ENCODE measurements around the gene MYPOP.
"Not testable (repeated sequence)": the region's sequence is repeated elsewhere in the genome, so short reads cannot be mapped to it uniquely, and the experiment has no call there.

MYPOP gene

DNA sequence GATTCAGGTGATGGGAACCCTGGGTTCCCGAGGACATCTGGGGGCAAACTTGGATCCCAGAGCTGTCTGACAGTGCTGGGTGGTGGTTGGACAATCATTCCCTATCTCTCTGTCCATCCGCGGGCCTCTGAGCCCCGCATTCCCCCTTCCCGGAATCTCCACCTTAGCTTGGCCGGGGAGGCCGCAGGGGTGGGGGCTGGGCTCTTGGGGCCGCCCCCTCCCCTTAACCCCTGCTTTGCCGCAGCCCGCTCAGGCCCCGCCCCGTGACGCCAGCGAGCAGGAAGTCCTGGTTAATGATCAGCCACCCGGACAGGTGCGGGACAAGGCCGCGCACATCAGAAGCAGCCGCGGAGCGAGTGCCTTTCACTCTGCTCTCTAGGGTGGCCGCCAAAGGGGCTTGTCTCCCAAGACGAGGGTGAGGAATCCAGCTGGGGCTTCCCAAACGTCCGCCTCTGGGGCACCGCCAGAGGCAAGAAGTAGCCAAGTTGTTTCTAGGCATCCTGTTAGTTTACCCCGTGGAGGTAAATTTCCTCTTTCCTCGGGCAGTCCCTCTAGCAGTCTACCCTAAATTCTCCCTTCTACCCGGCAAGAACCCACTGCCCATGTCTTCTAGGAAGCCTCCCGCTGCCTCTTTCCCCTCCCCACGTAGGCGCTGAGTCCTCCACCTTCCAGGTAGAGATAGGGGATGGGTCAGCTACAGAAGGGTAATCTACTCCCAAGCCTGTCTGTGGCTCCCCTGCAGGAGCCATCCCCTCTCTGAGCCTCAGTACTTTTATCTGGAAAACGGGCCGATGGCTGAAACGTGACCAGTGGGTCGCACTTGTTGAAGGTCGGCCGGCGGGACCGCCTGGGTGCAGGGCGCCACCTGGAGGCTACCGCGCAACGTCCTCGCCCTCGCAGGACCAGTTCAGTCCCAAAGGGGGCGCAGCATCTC, 19.5 kb downstream of the MYPOP start:
- DNase-seq: peak; percentile 95

DNA sequence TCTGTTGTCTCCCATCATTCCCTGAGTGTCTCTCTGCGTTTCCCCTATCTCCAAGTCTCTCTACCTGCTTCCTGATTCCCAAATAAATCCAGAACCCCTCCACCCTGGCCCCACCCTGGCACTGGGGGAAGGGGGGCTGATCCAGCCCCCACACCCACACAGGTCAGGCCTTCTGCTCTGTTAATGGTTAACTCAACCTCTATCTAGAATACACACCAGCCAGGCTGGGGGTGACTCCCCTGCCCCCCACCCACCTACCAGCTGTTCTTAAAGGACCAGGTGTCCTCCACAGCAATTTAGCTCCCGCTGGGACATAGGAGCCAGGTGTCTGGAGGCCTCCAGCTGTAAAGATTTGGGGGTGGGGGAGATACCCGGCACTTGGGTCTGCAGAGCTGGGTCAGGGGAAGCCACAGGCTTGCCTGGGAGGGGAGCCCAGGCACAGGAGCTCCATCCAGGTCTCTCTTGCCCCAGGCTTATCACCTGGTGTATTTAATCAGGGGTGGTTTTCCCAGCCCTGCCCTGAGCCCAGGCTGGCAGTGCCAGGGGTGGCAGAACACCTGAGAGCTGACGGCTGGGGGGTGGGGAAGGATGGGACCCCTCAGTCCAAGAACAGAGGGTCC, 20.4 kb downstream of the MYPOP start:
- DNase-seq: no peak

DNA sequence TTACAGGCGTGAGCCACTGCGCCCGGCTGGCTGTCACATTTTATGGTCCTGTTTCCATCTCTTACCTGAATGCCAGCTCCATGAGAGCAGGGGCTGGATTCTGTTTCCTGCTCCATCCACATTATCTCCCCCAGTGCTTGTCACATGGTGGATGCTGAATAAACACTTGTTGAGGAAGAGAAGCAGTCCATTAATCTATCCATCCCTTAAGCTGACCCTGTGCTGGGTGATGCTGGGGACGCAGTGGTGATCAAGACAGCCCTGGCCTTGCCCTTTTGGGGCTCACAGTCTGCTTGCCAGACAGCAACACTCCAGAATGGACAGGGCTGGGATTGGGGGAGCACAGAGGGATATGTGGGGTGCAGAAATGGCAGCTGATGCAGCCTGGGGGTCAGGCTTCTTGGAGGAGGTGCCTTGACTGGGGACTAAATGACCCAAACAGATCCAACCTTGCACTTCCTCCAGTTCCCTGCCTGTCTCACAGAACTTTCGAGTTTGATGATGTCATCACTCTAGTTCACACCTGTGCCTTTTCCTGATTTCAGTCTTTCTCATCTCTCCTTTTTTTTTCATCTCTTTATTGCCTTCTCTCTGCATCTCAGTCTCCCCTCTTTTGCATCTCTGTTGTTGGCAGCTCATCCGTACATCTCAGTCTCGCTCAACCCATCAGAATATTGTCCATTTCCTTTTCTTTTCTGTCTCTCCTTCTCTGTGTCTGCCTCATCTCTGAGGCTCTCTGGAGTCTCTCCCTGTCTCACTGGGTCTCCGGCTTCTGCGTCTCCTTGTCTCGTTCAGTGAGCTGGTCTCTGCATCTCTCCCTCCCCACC, 21.1 kb downstream of the MYPOP start:
- DNase-seq: no peak

DNA sequence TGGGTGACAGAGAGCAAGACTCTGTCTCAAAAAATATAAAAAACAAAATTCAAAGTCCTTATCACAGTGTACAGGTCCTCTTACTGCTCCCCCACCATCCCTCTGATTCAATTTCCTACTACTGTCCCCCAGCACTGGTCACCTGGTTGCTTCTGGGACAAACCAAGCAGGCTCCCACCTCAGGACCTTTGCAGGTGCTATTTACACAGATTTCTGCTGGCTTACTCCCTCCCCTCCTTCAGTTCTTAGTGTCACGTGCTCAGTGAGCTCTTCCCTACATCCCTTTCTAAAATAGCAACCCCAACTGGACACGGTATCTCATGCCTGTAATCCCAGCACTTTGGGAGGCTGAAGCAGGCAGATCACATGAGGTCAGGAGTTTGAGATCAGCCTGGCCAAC, 22.4 kb downstream of the MYPOP start:
- DNase-seq: no peak

DNA sequence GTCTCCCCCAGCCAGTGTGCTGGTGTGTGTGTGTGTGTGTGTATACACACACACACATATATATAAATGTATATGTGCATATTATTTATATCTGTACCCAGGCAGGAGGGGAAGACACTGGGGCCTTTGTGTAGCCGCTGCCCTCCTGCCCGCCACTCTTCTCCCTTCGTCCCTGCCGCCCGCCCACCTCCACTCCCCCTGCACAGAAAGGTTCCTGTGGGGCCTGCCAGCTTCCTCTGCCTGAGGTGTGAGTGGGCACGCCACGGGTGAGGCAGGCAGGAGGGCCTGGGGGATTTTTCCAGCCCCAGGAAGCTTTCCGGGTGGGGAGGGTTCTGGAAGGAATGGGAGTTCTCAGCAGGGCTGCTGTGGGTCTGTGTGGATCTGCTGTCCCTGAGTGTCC, 23.4 kb downstream of the MYPOP start:
- DNase-seq: no peak

DNA sequence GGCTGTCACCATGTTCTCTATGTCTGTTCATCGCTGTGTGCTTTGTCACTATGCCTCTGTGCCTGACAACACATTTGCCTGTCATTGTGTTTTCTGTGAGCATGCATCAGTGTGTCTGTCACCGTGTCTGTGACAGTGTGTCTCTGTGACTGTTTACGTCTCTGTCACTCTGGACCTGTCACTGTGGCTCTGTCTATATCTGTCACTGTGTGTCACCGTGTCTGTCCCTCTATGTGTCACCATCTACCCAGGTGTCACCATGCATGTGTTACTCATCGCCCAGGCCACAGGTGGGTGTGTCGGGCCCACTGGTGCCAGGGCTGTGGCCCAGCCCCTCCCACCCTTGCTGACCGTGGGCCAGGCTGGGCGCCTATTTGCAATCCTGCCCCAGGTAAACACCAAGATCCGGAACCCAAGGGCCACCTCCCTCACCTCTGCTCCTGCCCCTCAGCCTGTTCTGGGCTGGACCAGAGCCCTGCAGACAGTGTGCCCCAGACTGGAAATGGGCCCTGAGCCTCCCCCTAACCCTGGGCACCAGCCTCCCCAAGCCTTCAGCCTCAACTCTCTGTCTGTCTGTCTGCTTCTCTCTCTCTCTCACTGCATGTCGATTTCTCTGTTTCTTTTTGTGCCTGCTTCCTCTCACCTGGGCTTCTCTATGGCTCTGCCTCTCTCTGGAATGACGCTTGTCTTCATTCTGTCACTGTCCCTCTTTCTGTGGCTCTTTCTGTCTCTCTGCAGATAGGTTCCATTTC, 24.2 kb downstream of the MYPOP start:
- no peak for DNase-seq

DNA sequence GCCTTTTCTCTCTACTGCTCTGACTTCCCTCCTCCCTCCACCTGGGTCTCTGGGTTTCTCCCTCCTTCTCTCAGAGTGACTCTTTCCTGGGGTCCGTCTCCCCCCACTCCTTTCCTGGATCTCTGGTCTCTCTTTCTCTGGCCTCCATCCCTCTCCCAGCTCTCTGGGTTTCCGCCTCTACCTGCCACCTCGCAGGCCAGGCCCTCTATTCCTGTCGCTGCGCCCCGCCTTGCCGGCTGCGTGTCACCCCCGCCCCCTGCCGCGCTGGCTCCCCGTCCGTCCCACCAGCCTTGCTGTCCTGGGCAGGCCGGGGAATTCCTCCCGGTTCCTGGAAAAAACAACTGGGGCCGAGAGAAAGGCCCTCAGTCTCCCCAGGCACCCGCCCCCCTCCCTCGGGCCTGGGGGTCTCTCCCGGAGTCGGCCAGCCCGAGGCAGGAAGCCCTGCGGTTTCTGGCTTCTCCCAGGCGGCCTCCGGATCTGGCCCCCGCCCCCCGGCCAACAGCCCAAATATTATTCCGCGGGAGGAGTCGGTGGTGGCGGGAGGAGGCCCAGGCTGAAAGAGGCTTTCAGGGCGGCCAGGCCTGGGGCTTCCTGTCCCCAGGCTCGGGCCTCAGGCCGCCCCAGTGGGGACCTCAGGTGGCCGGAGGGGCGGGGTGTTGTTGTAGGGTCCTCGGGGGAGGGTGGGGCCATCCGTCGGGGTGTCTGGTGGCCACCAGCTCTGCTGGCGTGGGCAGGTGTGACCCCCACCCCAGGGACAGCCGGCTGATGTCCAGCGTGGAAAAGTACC, 25.8 kb downstream of the MYPOP start:
- peak; percentile 71 for DNase-seq

DNA sequence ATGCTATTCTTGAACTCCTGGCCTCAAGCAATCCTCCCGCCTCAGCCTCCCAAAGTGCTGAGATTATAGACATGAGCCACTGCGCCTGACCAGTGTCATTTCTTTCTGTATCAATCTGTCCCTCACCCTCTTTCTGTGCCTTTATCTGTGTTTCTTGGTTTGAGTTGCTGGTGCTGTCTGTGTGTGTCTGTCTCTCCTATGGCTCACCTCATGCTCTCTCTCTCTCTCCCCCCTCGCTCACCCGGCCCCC, 26.3 kb downstream of the MYPOP start:
- peak; percentile 61 for DNase-seq

DNA sequence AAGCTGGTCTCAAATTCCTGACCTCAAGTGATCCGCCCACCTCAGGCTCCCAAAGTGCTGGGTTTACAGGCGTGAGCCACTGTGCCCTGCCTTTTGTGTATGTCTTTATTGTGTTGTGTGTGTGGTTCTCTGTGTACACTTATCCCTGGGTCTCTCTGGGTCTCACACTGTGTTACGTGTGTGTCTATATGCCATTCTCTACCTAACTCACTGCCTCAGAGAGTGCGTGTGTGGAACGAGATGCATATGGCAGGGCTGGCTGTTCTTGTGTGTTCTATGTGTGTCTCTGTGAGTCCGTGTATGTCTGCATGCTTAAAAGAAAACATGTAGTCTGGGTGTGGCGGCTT, 27.8 kb downstream of the MYPOP start:
- DNase-seq: no peak

DNA sequence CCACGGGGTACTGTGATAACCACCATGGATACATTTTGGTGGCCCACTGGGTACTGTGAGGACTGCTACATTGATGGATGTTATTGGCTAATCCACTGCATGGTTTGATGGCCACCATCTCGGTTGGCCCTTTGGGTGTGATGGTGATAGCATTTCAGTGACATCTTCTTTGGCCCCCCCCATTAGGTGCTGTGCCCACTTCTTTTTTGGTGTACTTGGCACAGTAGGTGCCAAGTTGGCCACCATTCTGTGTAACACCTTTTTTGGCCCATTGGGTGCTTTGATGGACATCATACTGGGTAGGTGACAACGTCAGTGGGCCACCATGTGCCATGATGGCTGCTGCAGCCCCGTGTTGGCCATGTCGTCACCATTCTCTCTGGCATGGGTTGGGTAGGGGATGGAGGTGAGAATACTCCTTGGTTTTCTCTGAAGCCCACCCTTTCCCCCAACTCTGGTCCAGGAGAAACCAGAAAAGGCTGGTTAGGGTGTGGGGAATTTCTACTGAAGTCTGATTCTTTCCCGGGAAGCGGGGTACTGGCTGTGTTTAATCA, 29.1 kb downstream of the MYPOP start:
- DNase-seq: no peak

DNA sequence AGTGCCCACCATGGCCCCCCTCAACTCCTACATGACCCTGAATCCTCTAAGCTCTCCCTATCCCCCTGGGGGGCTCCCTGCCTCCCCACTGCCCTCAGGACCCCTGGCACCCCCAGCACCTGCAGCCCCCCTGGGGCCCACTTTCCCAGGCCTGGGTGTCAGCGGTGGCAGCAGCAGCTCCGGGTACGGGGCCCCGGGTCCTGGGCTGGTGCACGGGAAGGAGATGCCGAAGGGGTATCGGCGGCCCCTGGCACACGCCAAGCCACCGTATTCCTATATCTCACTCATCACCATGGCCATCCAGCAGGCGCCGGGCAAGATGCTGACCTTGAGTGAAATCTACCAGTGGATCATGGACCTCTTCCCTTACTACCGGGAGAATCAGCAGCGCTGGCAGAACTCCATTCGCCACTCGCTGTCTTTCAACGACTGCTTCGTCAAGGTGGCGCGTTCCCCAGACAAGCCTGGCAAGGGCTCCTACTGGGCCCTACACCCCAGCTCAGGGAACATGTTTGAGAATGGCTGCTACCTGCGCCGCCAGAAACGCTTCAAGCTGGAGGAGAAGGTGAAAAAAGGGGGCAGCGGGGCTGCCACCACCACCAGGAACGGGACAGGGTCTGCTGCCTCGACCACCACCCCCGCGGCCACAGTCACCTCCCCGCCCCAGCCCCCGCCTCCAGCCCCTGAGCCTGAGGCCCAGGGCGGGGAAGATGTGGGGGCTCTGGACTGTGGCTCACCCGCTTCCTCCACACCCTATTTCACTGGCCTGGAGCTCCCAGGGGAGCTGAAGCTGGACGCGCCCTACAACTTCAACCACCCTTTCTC, 30.1 kb downstream of the MYPOP start:
- DNase-seq: no peak

DNA sequence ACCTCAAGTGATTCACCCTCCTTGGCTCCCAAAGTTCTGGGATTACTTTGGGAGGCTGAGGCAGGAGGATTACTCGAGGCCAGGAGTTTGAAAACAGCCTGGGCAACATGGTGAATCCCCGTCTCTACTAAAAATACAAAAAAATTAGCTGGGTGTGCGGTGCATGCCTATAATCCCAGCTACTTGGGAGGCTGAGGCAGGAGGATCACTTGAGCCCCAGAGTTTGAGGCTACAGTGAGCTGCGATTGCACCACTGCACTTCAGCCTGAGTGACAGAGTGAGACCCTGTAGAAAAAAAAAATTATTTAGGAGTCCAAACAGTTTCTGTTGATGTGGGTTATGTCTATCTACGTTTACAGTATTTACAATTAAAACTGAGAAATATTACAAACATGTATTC, 31.6 kb downstream of the MYPOP start:
- DNase-seq: no peak

DNA sequence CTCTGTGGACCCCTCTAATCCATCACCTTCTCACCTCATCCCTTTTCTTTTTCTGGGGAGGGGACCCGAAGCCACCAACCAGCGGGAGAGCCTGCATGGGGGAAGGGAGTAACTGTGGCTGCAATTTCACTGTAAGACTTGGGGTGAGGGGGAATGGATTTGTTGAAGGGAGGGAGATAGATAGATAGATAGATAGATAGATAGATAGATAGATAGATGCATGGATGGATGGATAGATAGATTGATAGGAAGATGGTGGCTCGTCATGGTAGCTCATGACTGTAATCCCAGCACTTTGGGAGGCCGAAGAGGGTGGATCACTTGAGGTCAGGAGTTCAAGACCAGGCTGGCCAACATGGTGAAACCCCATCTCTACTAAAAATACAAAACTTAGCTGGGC, 35.2 kb downstream of the MYPOP start:
- DNase-seq: not testable (repeated sequence)

DNA sequence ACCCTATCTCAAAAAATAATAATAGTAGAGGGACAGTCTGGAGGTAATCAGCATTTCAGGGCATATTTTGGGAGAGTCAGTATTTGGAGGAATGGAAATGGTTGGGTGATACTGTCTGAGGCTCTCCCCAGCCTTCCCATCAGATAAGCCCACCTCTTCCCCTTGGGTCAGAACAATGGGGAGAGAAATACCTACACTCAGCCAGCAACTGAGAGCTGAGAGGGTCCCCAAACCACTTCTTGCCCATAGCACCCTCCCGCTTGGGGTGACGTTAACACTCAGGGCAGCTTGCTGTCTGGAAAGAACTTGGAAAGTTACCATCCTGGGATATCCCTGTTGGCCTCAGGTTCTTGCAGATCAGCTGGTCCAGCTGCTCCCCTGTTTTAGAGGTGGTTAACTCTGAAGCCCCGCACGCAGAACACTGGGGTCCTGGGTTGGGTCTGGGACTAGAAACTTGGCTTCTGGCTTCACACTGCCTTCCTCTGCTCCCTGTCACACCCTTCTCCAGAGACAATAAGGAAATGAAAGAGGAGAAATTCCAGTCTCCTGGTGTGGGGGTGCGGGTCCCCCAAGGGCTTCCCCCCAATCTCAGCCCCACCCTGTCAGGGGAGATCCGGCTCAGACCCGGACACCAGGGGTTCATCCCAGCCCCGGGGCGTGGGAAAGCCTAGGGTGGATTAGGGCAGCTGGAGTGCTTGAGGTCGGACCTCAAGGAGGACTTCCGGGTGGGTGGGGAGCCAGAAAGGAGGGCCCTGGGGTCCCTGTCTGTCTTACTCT, 35.8 kb downstream of the MYPOP start:
- DNase-seq: no peak

DNA sequence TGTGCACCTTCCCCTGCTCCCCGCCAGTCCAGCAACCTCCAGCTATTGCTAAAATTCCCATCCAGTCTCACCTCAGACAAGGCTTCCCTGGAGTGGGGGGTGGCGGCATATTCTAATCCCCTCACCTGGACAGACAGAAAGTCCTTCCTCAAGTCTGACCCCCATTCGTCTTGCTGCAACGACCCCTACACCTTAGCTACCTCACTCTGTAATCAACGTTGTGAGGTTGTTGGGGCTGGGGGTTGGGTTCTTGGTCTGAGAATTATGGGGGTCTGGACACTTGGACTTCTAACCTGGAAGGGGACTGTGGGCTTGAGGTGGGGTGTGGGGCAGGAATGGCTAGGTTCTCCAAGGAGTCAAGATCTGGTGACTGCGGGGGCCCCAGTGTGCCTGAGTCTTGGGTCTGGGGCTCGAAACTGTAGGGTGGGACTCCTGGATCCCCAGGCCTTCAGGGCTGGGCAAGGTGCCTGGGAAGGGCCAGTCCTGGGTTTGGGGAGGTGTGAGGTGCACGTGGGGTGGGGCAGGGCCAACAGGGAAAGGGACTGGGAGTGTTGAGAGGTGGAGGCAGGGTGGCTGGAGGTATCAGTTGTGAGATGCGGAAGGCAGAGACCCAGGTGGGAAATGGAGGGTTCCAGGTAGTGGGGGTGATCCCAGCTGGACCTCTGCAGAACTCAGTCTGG, 37.0 kb downstream of the MYPOP start:
- no peak for DNase-seq

DNA sequence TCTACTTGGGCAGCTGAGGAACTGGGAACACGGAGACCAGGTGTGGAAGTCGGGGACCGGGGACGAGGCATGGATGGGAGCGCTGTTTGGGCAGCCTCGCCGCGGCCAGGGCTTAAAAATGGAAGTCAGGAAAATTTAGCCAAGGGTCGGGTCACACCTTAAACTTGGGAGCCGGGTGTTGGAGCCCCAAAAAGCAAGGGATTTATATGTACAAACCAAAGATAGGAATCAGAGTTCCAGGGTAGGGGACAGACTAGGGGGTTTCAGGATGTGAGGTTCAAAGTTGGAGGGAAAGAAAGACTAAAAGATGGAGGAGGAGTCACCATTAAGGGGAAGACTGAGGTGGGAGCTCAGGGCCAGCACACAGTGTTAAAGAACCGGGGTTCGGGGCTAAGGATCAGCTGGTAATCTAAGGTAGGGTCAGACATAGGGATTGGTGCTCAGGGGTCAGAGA, 37.8 kb downstream of the MYPOP start:
- DNase-seq: no peak

DNA sequence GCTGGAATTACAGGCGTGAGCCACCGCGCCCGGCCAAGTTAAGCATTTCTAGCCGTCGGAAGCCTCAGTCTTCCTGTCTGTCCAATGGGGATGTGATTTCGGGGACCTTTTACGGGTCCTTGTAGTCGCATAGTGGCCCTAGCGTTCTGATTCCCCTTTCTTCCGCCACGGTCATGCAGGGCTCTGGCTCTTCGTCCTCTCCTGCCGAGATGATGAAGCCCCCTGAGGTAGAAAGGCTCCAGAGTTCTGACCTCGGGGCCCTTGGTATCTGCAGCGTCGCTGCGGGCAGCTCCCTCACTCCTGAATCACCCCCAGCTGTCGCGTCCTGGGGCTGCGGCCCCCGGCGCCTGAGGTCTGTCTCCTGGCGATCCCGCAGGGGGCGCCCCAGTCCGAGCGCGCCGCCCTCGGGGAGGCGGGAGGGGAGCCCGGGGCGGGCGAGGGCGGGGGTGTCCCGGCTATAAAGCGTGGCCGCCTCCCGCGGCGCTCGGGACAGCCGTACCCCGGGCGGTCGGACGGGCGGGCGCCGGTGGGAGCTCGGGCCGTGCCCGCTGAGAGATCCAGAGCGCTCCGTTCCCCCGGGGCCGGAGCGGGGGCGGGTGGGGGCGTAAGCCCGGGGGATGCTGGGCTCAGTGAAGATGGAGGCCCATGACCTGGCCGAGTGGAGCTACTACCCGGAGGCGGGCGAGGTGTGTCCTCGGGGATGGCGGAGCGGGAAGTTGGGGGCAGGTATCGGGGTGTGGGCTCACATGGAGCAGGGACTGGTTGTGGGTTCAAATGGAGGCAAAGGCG, 38.4 kb downstream of the MYPOP start, which contains the start of gene FOXA3:
Gene FOXA3, plus strand, starts transcription at position 487 of the 789 bp plus-strand sequence. Its CDS starts 131 bp downstream, at position 618.
- DNase-seq: peak; percentile 74

DNA sequence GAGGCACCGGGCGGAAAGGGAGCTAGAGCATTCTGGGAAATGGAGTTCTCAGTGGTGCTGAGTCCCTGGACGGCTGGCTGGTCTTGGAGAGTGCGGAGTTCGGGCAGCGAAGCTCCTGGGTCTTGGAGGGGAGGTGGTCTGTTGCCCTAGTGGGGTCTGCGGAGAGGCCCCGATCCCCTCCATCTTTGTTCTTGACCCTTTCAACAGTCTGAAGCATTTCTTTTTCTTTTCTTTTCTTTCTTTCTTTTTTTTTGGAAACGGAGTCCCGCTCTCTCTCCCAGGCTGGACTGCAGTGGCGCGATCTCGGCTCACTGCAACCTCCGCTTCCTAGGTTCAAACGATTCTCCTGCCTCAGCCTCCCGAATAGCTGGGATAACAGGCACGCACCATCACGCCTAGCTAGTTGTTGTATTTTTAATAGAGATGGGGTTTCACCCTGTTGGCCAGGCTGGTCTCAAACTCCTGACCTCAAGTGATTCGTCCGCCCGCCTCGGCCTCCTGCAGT, 39.0 kb downstream of the MYPOP start:
- DNase-seq: no peak
